ENCODE data around the gene AKAP7.

AKAP7 gene

DNA sequence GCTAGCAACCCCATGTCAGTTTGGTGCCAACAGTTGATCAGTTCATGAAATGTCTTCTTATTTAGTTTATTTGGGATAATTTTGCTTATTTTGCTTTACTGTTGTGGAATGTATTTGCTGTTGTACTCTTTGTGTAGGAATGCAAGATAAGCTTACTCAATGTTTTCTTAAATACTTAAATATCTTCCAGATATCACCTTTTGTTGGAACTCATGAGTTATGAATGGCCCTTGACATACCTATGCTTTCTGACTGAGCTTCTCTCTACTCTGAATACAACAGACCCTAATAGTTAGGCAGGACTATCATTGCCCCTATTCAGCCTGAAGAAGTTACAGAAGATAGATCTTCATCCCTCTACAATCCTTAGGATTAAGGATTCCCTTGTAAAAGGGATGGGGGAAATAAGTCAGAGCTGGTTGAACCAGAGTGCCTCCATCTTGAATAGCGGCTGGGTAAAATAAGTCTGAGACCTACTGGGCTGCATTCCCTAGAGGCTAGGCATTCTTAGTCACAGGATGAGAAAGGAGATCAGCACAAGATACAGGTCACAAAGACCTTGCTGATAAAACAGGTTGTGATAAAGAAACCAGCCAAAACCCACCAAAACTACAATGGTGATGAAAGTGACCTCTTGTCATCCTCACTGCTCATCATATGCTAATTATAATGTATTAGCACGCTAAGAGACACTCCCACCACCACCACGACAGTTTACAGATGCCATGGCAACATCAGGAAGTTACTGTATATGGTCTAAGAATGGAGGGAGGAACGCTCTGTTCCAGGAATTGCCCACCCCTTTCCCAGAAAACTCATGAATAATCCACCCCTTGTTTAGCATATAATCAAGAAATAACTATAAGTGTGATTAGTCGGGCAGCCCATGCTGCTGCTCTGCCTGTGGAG, 196.9 kb downstream of the AKAP7 start:
- DNase-seq (ENCODE audit: low read depth, low spot score): no peak
- H3K27ac ChIP-seq: no peak overlapping the region

All from epithelial cell of prostate (primary cell).